T-helper 1 cell (primary cell): Measurements from ENCODE around the gene OPCML.
A peak's percentile ranks its signal among the peaks of the same experiment; 100 is the strongest.

ENCODE experiments used
- DNase-seq, 5 donors: peaks; one replicate each; pipeline ENCODE4 v3.0.0-alpha.2; 2012 to 2020

Gene OPCML

DNA sequence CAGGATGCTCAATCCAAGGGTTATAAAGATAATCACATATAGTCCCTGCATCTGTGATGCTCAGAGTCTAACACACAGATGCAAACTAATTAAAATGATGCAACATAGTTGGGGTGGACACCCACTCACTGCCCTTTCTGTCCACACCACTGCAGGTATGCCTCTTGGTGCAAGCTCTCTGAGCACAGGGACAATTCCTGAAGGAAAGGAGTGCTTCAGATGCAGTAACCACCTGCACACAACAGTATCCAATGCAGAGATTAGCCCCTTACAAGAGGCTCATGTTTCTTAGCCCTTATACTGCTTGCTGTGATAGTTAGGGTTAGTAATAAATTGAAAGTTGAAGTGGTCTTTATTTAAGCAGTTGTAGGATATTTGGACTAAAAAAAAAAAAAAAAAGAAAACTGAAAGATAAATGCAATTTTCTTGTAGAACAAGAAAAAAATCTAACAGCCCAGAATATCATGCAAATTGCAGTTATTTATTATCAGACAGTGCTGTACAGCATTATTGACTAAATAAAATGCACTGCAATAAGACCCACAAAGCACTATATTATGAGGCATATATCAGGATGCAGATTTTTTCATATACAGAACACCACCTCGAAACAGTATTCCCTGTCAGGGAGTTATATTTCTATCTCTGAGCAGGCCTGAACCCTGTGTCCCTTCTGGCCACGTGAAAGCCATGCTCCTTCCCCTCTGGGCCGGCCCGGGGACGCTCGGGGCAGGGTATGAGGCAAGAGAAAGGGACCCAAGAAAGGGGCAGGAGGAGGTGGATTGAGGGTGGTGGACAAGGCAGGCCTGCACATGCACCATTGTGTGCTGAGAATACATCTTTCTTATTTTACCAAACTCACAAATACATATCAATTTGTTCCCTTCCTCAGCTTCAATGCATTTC lies 260.2 kb downstream of the OPCML start:
- DNase-seq = no peak

DNA sequence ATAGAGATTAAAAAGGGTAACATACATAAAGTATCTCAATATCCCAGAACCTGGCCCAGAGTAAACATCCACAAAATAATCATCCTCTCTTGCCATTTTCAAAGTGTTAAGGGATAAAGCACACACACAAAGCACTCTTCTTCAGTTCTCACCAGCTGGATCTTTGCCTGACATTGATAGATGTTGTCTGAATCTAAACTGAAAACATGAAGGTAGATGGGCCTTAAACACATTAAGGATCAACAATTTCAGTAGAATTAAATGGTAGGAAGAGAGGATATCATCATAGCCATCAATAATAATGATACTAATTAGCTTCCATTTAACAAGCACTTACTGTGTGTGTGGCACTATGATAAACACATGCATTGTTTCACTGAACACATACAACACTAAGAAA lies 261.1 kb downstream of the OPCML start:
- DNase-seq = no peak

DNA sequence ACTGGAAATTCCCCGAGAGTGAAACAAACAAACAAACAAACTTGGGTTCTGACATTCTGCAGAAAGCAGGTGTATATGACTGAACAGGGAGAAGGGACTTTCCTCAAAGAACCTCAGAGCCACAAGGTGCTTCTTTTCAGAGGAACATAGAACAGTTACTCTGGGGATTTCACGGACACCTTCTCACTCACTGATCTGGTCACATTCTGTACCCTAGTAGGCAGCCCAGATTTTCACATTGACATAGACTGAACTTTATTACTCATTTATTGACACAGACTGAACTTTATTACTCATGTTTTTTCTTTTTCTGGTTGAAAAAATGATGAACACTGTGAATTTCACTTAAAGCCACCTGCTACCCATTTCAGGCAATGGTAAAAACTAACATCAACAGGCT lies 263.0 kb downstream of the OPCML start:
- peak in 1 of 5 donors; percentile 42 for DNase-seq

DNA sequence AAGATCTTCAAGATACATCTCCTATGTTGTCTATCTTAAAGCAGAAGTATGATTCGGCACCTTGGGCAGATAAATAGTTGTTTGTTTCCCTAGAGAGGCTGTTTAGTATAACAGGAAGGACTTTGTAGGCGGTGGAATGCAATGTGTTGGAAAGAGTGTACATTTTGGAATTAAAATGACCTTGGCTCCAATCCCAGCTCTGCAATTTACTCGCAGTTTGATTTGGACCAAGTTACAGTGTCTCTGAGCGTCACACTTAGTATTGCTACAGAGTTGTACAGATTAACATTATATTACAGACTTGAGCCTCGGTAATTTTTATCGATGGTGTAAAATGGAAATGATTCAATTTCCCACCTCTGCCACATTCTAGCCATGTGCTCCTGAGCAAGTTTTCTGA lies 265.3 kb downstream of the OPCML start:
- DNase-seq = no peak

DNA sequence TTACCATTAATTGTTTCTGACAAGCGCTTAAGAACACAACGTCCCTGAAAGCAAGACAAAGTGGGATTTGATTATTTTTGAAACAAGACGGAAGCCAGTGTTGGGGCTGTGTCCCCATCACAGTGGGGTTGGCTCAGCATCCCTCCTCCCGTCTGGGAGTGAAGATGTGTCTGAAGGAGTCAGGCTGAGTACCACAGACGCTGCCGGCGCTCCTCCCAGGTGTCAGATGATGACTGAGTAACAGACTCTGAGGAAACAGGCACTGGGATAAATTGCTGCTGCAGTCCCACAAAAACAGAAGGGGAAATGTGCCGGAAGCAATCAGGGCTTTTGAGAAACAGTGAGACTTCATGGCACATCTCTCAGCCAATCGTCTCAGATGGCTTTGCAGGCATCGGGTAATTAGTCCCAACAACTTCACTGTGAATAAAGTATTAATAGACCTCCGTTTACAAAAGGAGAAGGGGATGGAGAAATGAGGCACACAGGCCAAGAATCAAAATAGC lies 266.7 kb downstream of the OPCML start:
- DNase-seq = no peak

DNA sequence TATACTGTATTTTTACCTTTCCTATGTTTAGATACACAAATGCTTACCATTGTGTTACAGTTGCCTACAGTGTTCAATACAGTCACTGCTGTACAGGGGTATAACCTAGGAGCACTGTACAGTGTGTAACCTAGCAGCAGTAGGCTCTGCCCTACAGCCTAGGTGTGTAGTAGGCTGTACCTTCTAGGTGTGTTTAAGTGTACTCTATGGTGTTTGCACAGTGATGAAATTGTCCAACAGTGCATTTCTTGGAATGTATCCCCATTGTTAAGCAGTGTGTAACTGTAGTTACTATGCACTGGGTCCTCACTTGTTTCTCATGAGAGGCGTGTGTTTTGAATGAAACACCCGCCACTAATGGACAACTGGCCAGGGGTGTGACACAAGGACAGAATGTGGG lies 269.0 kb downstream of the OPCML start:
- DNase-seq = no peak

DNA sequence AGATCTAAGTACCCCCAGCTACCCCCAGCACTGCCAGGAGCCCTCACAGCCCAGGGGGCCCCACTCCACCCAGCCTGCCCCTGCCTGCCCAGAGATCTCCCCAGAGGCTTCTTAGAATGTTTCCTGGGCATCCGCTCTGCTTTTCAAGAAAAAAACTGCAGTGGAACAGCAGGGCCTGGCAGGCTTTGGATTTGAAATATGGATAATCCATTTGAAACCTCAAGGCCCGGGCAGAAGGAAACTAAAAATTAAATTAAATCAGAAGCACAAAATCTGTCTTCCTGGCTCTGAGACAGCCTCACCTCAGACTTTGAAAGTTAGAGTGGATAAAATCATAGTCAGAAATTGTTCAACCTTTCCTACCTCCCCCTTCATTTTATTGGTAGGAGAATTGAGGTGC lies 273.6 kb downstream of the OPCML start:
- DNase-seq = no peak

DNA sequence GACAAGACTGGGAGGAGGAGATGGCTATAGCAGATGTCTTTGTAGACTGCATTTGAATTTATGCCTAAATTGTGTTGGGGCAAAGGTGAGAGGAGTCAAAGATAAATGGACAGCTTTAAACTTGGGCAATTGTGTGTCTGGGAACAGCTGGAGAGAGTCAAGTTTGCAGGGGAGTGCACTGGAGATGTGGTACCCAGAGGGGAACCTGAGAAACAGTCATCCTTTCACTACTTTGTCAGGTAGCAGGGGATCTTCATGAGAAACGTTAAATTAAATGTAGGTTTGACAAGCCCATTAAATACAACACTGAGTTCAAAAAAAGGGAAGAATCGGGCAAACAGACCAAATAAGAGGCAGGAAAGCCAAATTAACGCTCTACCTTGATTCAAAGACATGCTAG lies 277.7 kb downstream of the OPCML start:
- DNase-seq = no peak

DNA sequence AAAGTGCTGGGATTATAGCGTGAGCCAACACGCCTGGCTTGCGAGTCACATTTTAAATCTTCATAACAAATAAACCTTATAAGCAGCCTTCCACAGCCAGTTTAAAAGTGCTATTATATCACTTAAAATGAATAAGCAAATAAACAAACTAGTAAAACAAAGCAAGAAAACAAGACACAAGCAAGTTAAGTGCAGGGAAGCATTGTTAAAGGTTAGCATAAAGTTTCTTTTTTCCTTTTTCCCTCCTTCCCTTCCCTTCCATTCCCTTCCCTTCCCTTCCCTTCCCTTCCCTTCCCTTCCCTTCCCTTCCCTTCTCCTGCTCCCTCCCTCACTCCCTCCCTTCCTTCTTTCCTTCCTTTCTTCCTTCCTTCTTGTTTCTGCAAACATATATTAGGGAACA lies 278.7 kb downstream of the OPCML start:
- DNase-seq = no peak

DNA sequence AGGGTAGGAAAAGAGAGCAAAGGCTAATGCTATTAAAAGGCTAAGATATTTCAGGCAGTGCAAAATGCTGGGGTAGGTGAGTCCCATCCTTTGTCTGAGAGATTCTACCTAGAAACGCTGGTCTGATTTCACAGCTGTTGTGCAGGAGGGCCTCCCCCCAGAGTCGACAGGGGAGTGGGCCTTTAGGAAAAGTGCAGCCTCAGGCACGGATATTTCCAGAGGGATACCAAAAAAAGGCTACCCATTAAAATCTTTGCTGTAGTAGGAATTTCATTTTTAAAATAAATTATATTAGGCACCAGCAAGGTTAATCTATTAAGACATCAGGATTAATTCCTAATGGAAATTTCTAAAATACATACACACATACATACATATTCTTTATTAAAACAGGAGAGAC lies 280.5 kb downstream of the OPCML start:
- DNase-seq = no peak

DNA sequence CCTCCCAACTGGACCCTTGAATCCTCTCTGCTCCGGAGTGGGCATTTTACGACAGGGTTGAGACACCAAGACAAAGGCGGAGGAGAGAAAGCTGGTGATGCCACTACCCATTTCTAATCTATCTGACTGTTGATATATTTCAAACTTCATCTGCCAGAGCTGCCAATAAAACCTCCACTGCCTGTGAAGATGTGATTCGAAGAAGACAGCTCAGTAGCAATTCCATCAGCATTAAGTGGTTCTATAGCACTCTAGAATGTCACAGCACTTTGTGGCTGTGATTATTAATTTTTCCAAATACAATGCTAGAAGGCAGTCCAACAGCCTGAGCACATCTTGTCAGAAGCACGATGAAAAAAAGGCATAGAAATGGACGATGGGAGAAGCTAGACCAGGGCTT lies 282.8 kb downstream of the OPCML start:
- no peak for DNase-seq

DNA sequence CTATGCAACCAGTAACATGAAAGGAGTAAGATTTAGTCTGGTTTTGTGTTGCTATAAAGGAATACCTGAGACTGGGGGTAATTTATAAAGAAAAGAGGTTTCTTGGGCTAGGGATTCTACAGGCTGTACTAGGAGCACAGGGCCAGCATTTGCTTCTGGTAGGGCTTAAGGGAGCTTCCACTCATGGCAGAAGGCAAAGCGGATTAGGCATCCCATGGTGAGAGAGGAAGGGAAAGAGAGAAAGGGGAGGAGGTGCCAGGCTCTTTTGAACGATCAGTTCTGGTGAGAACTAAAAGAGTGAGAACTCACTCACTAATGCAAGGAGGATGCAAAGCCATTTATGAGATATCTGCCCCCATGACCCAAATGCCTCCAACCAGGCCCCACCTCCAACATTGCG lies 283.2 kb downstream of the OPCML start:
- no peak for DNase-seq

DNA sequence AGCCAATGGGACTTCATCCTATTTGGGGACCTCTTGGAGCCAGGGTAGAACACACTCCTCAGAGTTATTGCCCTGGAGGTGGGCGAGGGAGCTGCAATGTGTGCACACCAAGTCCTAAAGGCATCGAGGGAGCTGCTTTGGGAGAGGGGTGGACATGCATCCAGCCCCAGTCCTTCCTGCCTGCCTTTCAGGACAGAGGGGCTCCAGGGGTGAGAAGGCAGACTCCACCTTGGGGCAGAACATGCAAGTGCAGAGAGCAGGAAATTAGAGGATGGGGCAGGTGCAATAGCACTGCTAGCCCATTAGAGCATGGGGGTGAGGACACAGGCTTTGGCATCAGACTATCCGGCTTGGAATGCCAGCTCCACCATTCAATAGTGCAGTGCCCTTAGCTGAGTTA lies 288.5 kb downstream of the OPCML start:
- no peak for DNase-seq

DNA sequence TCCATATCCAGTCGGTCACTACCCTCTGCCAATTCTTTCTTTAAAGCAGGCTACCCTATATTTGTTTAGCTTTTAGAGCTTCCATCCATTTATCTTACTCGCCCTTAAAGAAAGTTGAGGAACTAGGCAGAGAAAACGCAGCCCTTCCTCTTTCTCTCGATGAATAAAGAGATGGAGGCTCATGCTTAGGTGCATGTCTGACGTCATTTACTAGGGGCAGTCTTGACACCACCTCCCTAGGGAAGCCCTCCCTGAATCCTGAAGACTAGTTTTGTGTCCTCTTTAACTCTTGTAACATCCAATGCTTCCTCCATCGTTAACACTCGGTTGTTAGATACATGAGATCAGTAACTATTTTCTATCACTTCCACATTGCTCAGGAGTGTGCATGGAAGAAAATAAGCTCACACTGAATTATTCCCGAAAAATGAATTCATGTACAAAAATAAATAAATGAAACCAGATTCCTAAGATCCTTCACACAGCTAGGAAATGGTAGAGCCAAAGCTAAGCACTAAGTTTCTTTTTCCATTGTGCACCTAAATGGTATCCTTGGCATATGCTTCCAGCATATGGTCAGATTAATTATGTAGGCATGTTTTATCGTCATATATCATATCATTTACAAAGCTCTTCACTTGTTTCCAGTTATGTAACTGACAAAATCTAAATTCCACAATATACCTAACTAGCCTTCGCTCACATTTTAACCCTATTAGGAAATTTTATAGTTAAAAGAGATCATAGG lies 291.2 kb downstream of the OPCML start:
- no peak for DNase-seq

DNA sequence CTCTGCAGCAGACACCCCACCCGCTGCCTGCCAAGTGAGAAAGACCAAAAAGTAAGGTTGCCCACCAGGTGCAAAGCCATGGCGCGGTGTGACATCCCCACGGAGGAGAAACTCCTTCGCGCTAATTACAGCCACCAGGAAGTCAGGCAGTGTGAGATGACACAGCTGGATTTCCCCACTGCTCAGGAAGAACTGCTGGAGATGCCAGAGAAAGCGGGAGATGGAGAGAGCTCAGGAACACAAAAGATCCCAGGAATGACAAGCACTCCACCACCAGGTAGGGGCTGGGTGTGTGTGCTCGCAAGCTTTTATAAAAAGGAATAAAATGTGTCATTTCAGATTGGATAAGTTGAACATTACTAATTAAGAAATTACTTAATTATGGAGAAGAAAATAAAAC lies 292.7 kb downstream of the OPCML start:
- DNase-seq = no peak

DNA sequence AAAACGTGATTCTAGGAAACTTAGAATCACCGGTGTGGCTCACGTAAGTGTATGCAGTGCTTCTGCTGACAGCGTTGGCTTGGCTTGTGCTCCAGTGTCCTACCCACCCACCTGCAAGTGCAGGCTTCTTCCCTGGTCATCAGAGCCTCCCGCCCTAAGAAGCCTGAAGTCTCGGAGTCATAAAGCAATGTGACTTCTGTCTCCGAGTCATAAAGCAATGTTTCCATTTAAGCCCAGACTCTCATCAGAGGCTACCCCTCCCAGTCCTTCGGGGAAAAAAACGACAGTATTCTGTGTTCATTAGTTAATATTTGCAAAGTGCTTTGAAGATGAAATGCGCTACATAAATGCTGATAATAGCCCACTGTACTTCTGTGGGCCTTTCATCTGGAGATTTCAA lies 293.8 kb downstream of the OPCML start:
- DNase-seq = no peak

DNA sequence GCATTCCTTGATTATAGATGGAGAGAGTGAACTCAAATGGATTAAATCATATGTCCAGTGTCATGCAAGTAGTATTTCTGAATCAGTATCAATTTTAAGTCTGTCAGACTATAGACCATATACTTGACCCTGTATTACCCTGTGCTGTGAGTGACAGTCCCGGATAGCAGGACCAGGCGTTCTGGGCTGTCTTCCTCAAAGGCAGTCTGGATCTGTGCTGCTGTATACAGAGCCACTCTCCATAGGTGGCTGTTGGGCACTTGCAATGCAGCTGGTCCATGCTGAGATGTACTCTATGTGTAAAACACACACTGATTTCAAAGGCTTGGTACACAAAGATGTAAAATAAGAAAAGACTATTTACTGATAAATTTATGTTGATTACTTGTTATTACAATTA lies 294.3 kb downstream of the OPCML start:
- DNase-seq = no peak

DNA sequence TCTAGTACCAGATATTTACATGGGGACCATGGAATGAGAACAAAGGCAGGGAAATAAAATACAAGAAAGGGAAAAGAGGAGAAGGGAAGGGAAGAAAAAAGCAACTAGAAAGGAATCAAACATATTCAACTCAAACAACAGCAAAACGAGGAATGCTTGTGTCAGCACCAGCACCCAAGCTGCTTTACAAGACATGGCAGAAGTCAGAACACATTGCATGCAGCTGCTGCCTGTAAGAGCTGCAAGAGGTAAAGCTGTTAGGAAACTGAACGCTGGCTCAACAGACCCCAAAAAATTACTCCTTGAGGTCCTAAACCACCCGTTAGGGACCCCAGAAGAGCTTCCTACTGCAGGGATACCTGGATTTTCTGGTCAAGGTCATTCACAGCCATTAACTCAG lies 296.9 kb downstream of the OPCML start:
- DNase-seq = no peak

DNA sequence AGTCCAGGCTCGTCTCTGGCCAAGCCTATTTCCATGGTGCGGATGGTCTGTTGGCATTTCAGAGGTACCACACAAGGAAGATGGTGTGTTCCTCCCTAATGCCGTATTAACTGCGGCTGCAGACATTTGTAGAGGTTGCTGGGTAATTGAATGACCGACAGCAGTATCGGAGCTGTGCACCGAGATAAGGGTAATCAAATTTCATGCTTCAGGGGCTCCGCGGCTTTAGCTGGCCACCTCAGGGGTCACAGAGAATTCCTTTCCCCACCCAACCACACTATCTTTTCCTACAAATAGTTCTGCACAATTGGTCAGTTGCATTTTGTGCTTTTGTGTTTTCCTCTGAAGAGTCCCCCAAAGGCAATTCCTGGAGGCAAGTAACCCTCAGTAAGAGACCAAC lies 297.4 kb downstream of the OPCML start:
- no peak for DNase-seq

DNA sequence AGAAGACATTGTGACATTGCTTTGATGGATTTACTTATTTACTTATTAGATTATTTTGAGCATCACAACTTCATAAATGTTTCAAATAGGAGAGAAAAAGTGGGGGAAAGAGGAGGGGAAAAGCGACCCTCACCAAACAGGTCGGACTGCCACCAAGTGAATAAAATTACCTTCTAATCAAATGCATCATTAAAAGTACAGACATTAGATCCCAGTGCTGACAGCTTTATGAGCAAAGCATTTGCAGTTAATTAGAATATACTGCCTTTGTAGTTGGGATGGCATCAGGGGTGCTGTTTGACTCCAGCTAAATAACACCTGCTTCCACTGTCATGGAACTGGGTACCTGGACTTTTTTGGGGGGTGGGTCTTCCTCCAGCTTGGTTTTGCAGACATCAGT lies 299.6 kb downstream of the OPCML start:
- no peak for DNase-seq

DNA sequence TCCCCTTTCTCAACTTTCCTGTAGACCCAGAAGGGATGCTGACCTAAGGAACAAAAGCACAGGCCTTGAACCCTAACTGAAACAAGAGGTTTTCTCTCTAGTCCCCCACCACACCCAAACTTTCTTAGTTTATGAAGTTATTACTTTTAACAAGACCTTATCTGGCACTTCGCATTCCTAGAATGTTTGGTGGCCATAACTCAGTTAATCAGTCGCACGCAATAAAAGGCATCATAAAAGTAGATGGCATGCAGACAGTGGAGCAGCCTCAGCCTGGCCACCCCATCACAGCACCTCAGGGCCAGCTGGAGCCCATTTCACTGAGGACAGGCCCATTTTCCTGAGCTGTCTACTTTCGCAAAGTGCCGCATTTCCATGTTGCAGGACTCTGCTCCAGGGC lies 301.9 kb downstream of the OPCML start:
- DNase-seq = no peak

DNA sequence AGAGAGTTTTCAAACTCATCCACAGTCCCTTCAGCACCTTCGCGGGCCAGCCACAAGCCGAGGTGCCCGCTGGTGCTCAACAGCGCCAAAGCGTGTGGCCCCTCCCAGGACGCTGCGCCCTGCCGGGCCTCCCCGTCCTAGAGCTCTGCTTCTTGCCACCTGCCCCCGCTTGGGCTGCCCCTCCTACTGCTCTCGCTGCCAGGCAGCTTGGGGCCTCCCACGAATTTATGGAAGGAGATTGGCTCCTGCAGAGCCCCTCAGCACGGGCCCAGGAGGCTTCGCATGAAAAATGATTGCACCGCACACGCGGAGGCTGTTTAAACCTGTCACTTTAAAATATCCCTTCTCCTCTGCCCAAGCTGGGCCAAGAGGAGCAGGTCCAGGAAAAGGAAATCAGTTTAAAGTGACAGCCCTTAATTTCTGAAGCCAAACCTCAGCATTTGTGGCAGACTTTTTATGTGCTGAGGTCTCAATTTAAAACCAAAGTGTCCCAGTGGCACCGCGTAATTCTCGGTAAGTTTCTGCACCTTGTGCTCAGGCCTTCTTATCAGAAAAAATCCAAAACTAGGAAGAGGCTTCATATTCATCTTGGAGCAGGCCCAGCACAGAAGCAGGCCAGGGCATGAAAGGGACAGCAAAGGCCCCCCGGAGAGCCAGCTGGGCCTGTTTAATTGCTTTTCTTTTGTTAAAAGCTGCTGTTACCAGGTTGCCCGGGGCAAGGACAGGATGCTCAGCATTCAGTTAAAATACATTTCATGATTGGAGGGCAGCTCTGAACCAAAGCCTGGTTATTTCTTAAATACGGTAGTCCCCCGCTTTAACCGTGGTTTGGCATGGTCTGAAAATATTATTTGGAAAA lies 303.6 kb downstream of the OPCML start:
- no peak for DNase-seq

DNA sequence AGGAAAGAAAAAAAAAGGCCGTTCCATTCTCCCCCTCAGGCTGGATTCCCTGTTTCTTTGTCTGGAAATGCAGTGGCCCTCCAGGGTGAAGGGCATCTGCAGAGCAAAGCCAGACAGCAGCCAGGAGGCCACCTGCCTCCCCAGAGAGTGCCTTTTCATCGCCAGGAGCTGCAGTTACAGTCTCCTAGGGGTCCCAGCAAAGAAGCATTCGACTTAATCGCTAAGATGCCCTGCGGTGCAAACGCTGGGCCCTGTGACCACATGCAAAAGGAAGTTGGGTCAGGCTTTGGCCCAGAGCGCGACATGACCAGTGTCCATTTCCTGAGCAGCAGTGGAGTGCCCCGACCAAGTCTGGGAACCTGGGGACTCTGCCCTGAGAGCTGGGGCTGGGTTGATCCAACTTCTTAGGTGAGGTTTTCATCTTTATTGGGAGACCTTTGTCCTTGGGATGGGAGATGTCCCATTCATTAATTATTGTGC lies 304.6 kb downstream of the OPCML start:
- no peak for DNase-seq
